ENCODE data around the gene FARP1.

Gene FARP1

DNA sequence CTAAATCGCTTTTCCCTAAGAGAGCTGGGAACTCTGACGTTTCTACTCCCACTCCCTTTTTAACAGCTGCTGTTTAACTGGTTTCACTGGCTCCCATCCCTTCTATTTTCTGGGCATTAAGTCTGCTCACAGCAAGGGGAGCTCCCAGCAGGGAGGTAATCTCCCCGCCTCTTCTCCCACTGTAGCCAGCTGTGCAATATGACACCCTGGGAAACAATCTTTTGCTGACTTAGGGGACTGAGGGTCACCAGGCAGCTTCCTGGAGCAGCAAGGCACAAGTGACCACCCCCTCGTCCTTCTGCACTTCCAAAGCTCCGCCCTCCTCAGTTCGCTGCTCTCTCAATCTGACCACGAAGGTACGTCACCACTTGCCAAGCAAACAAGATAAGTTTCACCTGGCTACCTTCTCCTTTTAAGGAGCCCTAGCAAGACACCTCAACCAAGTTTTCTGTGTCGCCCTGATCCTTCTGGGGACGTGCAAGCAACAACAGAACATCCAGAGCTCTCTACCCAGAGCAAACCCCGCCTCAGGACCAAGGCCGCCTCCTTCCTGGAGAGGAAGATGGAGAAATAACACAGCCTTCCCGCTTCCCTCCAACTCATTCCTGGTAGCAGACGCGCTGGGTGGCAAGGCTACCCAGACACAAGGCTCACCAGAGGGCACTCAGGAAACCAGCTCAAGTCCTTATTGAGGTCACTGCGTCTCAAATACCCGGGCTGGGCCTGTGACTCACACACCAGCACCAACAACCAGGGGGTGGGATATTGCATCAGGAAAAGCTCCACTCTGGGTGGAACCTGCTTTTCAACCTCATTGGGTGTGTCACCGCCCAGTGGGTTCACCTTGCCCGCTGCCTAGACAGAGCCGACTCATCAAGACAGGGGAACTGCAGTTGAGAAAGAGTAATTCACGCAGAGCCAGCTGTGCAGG is 341.7 kb downstream of the FARP1 start:
- TF ChIP-seq, protein P1, sequence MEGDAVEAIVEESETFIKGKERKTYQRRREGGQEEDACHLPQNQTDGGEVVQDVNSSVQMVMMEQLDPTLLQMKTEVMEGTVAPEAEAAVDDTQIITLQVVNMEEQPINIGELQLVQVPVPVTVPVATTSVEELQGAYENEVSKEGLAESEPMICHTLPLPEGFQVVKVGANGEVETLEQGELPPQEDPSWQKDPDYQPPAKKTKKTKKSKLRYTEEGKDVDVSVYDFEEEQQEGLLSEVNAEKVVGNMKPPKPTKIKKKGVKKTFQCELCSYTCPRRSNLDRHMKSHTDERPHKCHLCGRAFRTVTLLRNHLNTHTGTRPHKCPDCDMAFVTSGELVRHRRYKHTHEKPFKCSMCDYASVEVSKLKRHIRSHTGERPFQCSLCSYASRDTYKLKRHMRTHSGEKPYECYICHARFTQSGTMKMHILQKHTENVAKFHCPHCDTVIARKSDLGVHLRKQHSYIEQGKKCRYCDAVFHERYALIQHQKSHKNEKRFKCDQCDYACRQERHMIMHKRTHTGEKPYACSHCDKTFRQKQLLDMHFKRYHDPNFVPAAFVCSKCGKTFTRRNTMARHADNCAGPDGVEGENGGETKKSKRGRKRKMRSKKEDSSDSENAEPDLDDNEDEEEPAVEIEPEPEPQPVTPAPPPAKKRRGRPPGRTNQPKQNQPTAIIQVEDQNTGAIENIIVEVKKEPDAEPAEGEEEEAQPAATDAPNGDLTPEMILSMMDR (IDR thresholded peaks at IDR 0.05; ENCODE audit: borderline replicate concordance, insufficient read depth, low read depth, low read length), result no peak
- no peak overlapping the region for H3K4me3 ChIP-seq (ENCODE audit: low read depth, low read length)

DNA sequence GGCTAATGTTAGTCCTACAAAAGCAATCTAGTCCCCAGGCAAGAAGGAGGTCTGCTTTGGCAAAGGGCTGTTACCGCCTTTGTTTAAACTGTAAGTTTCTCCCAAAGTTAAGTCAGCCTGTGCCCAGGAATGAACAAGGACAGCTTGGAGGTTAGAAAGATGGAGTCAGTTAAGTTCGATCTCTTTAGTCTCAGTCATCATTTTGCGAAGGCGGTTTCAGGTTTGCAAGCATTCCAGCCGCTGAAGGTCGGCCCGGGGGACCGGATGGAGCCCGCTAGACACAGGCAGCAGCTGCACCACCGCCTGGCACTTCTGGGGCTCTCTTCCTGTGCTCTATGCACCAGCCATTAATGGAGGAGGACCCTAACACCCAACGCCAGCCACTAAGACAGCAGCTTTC is 342.7 kb downstream of the FARP1 start:
- H3K4me3 ChIP-seq (ENCODE audit: low read depth, low read length), result no peak overlapping the region
- TF ChIP-seq, protein P1 (IDR thresholded peaks at IDR 0.05; ENCODE audit: borderline replicate concordance, insufficient read depth, low read depth, low read length), result no peak

DNA sequence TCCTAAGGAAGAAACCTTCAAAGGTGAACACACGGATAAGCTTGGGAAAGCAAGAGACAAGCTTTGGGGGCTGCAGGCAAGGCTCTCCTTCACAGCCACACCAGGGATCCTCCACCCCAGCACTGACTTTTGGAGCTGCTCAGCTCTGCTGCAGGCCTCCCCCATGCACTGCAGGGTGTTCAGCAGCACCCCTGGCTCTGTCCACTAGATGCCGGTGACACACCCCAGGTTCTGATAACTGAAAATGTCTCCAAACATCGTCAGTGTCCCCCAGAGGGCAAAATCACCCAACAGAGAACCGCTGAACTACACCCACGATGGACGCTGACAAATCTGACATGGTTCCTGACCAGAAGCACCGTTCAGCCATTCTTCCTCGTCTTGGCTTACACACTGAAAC is 343.5 kb downstream of the FARP1 start:
- TF ChIP-seq, protein P1 (IDR thresholded peaks at IDR 0.05; ENCODE audit: borderline replicate concordance, insufficient read depth, low read depth, low read length), result no peak
- H3K4me3 ChIP-seq (ENCODE audit: low read depth, low read length), result no peak overlapping the region

GRCh38 chr13:98487016-98487415 is 344.1 kb downstream of the FARP1 start:
- H3K4me3 ChIP-seq (ENCODE audit: low read depth, low read length), result no peak overlapping the region
- TF ChIP-seq, protein P1 (IDR thresholded peaks at IDR 0.05; ENCODE audit: borderline replicate concordance, insufficient read depth, low read depth, low read length), result no peak

- no peak overlapping the region for H3K4me3 ChIP-seq (ENCODE audit: low read depth, low read length)
- TF ChIP-seq, protein P1 (IDR thresholded peaks at IDR 0.05; ENCODE audit: borderline replicate concordance, insufficient read depth, low read depth, low read length), result no peak
Observed at GRCh38 chr13:98487522-98487921, 344.6 kb downstream of the FARP1 start.

GRCh38 chr13:98488736-98489135 is 345.8 kb downstream of the FARP1 start:
- no peak overlapping the region for H3K4me3 ChIP-seq (ENCODE audit: low read depth, low read length)
- TF ChIP-seq, protein P1 (IDR thresholded peaks at IDR 0.05; ENCODE audit: borderline replicate concordance, insufficient read depth, low read depth, low read length), result no peak

All from GM12875 (cell line).